Myometrial cell (primary cell): ENCODE measurements around the gene LINGO3. TPM values are rescaled to one million over a fixed set of nuclear protein-coding genes. Genes with fewer than 3 reads are reported as not detected.

Experiments
- total RNA-seq: library from RNA; depleted of rRNA; stranded (reverse); fragments of >200 nt; gene quantifications from 2 replicates; pipeline ENCODE4 v1.2.3, GENCODE V29; 2015

The LINGO3 gene
- total RNA-seq, result not detected in 2 replicates

GRCh38 chr19:2308114-2308556 lies at the start of gene LINGO3:
TSS of gene LINGO3 (minus strand) at chr19:2308154. CDS start at chr19:2291776, 16,378 bp downstream.

GRCh38 chr19:2328401-2329148 lies 20.6 kb upstream of the LINGO3 start, which contains the start of the genes LSM7 and SPPL2B:
TSS of gene LSM7 (minus strand) at chr19:2328586. CDS start at chr19:2328566, 20 bp downstream.
TSS of gene SPPL2B (plus strand) at chr19:2328684. CDS start at chr19:2328710, 26 bp downstream.

GRCh38 chr19:2282062-2282861 lies 25.7 kb downstream of the LINGO3 start, which contains the start of gene PEAK3:
TSS of gene PEAK3 (minus strand) at chr19:2282175. CDS start at chr19:2280931, 1,244 bp downstream.

Other genes with a start within 250 kb of the LINGO3 start
- gene MOB3A, start 211.8 kb downstream of the LINGO3 start, total RNA-seq, result 52.5 and 62.0 TPM in 2 replicates
- gene IZUMO4, start 211.2 kb downstream of the LINGO3 start, total RNA-seq, result 0.86 TPM in 1 of 2 replicates, not detected in the other
- gene AP3D1, start 156.6 kb downstream of the LINGO3 start, total RNA-seq, result 117 and 120 TPM in 2 replicates
- 5.8 and 13.6 TPM in 2 replicates for gene DOT1L, start 144.2 kb downstream of the LINGO3 start, total RNA-seq
- 99.4 and 100 TPM in 2 replicates for gene PLEKHJ1, start 71.8 kb downstream of the LINGO3 start, total RNA-seq
- 20.9 and 28.0 TPM in 2 replicates for gene SF3A2, start 71.3 kb downstream of the LINGO3 start, total RNA-seq
- gene AMH, start 58.8 kb downstream of the LINGO3 start, total RNA-seq, result 0.18 TPM in 1 of 2 replicates, not detected in the other
- not detected in 2 replicates for gene JSRP1, start 51.7 kb downstream of the LINGO3 start, total RNA-seq
- not detected in 2 replicates for gene PEAK3, start 26.0 kb downstream of the LINGO3 start, total RNA-seq
- gene LSM7, start 20.4 kb upstream of the LINGO3 start, total RNA-seq, result 212 and 255 TPM in 2 replicates
- 37.7 and 41.2 TPM in 2 replicates for gene SPPL2B, start 20.5 kb upstream of the LINGO3 start, total RNA-seq
- not detected in 2 replicates for gene TMPRSS9, start 52.1 kb upstream of the LINGO3 start, total RNA-seq
- gene TIMM13, start 119.4 kb upstream of the LINGO3 start, total RNA-seq, result 44.5 and 53.9 TPM in 2 replicates
- gene LMNB2, start 148.8 kb upstream of the LINGO3 start, total RNA-seq, result 133 and 138 TPM in 2 replicates
- 57.9 and 60.4 TPM in 2 replicates for gene GADD45B, start 168.0 kb upstream of the LINGO3 start, total RNA-seq